Esophagus squamous epithelium (tissue), 4 donors: Measurements from ENCODE around the gene ZAR1.

Experiments
- CTCF ChIP-seq, 6 experiments: fragments of 450-650 bp in 4 of 6; fragments of 200-600 bp in 2 of 6; sonication (generic) in 2 of 6; IDR thresholded peaks; one replicate each; pipeline ENCODE4 v1.5.1; 2016 to 2019; ENCODE audit warnings: antibody characterized with exemption in 6 of 6, mild to moderate bottlenecking in 4 of 6, moderate library complexity in 4 of 6
- POLR2A ChIP-seq, 4 donors: fragments of 450-650 bp; IDR thresholded peaks; one replicate each; pipeline ENCODE4 v1.6.1; 2017; ENCODE audit warnings: antibody characterized with exemption in 4 of 4, mild to moderate bottlenecking in 4 of 4, moderate library complexity in 3 of 4

- TF ChIP-seq CTCF (IDR thresholded peaks at IDR 0.05) (no peak), POLR2A (IDR thresholded peaks at IDR 0.05) (no peak)
These were observed 845 bp downstream of the ZAR1 start for GRCh38 chr4:48490680-48491513.
